Activated gamma-delta T cell treated with anti-CD3 and anti-CD28 coated beads, Interleukin-2, amount 50 U/mL, for 16 hours (primary cell): Measurements from ENCODE around the gene LIN37.
A peak's percentile ranks its signal among the peaks of the same experiment; 100 is the strongest.

Source experiments
- DNase-seq: peaks from one replicate; pipeline ENCODE4 v3.0.0-alpha.2; 2020; ENCODE audit warnings: low read depth

The LIN37 gene

DNA sequence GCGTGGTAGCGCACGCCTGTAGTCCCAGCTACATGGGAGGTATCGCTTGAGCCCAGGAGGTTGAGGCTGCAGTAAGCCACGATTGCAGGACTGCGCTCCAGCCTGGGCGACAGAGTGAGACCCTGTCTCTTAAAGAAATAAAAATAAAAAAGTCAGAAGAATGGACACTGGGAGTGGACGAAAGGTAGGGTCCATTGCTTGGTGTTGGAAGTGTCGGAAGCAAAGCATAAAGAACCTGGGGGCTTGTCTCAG, 26.6 kb downstream of the LIN37 start:
- DNase-seq = no peak

GRCh38 chr19:35775298-35776101, 27.1 kb downstream of the LIN37 start, which contains the start of gene ARHGAP33:
Gene ARHGAP33, plus strand, starts transcription at chr19:35775564. Its CDS starts 95 bp downstream, at chr19:35775659.
- peak; percentile 96 for DNase-seq

DNA sequence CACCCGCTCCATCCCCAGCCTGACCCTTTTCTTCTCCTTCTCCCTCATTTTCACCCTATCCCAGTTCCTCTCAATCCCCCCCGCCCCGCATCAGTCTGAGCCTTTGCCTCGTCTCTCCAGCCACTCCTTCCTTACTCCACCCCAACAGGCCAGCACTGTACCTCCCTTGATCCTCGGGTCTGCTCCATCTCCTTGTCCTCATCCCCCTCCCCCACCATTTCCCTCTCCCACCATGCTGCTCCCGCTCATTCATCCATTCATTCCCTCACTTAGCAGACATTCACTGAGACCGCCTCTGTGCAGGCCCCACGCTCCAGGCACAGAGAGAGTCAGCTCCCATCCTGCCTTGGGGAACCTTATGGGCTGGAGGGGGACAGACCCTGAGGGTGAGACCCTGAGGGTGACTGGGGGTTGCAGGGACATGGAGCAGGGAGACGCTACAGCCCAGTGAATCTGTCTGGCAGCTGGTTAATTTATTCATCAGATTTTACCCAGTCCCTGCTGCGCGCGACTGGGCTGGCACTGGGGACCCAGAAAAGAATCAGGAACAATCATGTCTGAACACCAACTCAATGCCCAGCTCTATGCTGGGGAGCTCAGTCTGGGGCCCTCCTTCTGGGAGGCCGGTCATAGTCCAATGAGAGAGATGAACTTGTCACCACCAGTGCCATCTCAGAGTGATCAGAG, 27.9 kb downstream of the LIN37 start:
- DNase-seq = no peak

DNA sequence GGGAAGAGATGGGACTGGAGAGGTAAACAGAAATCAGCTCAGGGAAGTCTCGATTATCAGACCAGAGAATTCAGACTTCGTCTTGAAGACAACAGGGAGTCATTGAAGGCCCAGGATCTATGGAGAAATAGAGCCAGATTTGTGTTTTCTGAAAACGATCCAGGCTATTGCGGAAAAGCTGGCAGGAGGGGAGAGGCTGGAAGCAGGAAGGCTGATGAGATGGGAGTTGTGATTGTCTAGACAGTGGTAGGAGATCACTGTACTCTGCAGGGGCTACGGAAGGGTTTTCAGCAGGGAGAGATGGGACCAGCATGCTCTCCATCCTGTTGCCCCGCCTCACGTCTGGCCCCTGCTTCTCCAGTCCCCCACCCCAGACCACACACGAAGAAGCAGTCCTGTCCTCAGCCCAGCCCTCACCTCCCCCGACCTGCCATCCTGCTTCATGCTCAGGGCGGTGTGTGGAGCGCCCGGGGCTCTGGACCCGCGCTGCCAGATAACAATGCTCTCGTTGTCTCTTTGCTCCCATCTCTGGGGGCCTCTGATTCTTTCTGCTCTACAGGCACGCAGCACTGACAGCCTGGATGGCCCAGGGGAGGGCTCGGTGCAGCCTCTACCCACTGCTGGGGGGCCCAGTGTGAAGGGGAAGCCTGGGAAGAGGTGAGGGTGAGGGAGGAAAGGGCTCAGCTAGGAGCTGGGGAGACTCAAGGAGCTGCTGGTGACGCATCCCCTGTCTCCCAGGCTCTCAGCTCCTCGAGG, 28.9 kb downstream of the LIN37 start:
- DNase-seq = no peak

GRCh38 chr19:35777961-35778360, 29.6 kb downstream of the LIN37 start:
- DNase-seq = no peak

DNA sequence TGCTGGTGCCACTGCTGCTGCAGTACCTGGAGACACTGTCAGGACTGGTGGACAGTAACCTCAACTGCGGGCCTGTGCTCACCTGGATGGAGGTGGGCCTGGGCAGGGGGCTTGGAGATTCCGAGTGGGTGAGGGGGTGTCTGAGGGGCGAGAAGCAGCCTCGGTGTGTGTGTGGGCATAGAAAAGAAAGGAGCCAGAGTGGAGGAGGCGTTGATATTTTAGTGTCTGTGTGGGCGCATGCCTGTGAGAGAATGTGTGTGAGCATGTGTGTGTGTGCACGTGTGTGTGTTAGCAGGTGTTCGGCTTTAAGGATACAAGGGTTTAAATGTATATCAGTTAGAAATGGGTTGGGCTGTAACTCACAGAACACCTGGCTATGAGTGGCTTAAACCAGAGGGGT, 30.7 kb downstream of the LIN37 start:
- DNase-seq = no peak

GRCh38 chr19:35780058-35780457, 31.7 kb downstream of the LIN37 start:
- no peak for DNase-seq

DNA sequence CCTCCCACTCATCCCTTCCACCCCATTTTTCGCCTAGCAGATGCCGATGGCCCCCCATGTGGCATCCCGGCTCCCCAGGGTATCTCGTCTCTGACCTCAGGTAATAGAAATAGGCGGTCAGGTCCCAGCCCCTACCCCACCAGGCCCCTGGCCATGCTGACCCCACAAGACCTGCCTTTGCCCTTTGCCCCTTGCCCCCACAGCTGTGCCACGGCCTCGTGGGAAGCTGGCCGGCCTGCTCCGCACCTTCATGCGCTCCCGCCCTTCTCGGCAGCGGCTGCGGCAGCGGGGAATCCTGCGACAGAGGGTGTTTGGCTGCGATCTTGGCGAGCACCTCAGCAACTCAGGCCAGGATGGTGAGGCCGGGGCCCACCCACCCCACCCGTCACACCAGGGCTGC, 32.3 kb downstream of the LIN37 start:
- DNase-seq = no peak

DNA sequence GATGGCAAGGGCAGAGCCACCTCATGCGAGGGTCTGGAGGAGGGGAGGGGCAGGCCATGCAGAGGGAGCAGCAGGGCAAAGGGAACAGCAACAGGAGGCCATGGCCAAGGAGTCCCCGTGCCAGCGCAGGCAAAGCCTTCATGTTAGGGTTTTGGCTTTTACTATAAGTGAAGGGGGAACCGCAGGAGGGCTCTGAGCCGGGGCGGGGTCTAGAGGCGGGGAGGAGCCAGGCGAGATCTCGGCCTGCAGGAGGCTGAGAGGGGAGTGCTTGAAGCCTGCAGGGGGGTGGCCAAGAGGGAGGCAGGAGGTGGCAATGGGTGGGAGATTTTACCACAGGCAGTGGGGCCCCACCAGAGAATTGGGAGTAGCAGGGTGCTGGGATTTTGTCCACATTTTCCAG, 33.3 kb downstream of the LIN37 start:
- DNase-seq = no peak

DNA sequence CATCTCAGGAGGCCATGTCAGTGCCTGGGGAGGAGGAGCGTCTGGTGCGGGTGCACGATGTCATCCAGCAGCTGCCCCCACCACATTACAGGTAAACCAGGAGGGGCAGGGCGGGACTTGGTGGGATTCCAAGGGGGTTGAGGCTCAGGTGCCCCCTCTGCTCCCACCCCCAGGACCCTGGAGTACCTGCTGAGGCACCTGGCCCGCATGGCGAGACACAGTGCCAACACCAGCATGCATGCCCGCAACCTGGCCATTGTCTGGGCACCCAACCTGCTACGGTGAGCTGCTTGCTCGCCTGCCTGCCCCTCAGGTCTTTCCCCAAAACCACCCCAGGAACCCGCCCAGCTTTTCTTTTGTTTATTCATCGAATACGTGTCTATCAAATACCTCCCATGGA, 34.2 kb downstream of the LIN37 start:
- DNase-seq = no peak

DNA sequence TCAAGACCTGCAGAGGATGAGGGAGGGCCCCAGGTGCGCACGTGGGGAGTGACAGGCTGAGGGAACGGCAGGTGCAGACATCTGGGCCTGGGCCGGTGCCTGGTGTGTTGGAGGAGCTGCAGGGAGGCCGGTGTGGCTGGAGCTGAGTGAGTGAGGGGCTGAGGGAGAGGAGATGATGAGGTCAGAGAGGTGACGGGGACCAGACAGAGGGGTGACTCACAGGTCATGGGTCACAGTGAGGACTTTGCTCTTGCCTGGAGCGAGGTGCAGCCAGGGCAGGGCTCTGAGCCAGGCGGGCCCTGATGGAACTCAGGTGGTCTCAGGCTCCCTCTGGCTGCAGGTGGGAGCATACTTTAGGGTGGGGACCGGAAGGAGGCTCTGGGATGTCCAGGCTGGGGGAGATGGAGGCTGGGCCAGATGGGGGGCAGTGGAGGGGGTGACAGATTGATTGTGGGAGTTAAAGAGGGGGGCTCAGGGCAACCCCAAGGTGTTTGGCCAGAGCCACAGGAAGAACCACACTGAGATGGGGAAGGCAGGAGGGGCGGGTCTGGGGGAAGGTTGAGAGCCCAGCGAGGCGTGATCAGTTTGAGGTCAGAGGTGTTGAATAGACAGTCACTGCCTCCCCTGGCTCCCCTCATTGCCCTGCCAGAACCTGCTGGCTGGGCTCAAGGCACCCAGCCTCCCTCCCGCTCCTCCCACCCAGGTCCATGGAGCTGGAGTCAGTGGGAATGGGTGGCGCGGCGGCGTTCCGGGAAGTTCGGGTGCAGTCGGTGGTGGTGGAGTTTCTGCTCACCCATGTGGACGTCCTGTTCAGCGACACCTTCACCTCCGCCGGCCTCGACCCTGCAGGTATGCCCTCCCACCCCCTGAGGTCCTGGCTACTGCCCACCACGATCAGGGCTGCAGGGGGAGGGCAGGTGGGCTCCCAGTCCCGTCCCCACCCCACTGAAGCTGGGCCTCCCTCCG, 35.4 kb downstream of the LIN37 start:
- no peak for DNase-seq

- no peak for DNase-seq
These were observed 36.3 kb downstream of the LIN37 start for GRCh38 chr19:35784503-35785338.

- DNase-seq = no peak
These were observed 36.9 kb downstream of the LIN37 start for GRCh38 chr19:35785339-35785627.

- no peak for DNase-seq
These were observed 38.2 kb downstream of the LIN37 start for GRCh38 chr19:35786299-35787160.

GRCh38 chr19:35787227-35787799, 38.9 kb downstream of the LIN37 start:
- no peak for DNase-seq

DNA sequence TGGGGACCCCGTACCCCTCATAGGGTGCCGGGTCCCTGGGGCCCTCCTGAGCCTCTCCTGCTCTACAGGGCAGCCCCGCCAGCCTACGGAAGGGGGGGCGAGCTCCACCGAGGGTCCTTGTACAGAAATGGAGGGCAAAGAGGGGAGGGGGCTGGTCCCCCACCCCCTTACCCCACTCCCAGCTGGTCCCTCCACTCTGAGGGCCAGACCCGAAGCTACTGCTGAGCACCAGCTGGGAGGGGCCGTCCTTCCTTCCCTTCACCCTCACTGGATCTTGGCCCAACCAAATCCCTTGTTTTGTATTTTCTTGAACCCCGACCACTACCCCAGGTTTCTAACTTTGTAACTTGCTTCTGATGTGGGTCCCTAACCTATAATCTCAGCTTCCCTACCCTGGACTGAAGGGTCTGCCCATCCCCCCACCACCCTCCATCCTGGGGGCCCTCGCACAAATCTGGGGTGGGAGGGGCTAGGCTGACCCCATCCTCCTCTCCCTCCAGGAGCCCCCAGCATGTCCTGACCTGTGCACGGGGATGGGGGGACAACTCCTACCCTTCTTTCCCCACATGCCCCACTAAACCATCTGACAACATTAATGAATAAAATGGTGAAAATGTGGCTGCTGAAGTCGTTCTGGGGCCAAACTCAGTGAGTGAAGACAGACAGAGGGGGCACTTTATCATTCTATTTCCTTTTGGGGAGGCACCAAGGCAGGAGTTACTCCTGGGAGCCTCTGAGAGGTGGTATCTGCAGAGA, 40.0 kb downstream of the LIN37 start:
- no peak for DNase-seq

- DNase-seq = no peak
These were observed 41.0 kb downstream of the LIN37 start for GRCh38 chr19:35789195-35789977.
